Colonic mucosa (tissue), 4 donors: ENCODE results near the gene MIPOL1. TPM values are rescaled to one million over a fixed set of nuclear protein-coding genes. Genes with fewer than 3 reads are reported as not detected.
"Not testable (repeated sequence)": the region's sequence is repeated elsewhere in the genome, so short reads cannot be mapped to it uniquely, and the experiment has no call there.

Source experiments
- DNase-seq: peaks from one replicate; pipeline ENCODE4 v3.0.0-alpha.2; 2020
- H3K27ac ChIP-seq: fragments of 200-600 bp; one replicate; pipeline ENCODE4 v1.8.0; 2021
- H3K27me3 ChIP-seq: fragments of 200-600 bp; one replicate; pipeline ENCODE4 v1.8.0; 2021
- H3K36me3 ChIP-seq: fragments of 200-600 bp; one replicate; pipeline ENCODE4 v1.8.0; 2021
- H3K4me1 ChIP-seq: fragments of 200-600 bp; one replicate; pipeline ENCODE4 v1.8.0; 2021; ENCODE audit warnings: mild to moderate bottlenecking
- H3K4me3 ChIP-seq: fragments of 200-600 bp; one replicate; pipeline ENCODE4 v1.8.0; 2021
- H3K9ac ChIP-seq, 2 donors: one replicate each; pipeline ENCODE4 v1.7.0; 2013; ENCODE audit warnings: control low read depth in 2 of 2, low read depth in 2 of 2, low read length in 2 of 2
- H3K9me3 ChIP-seq: fragments of 200-600 bp; one replicate; pipeline ENCODE4 v1.8.0; 2021
- intact Hi-C: fragments of 100-400 bp; cut with DNase I; formaldehyde crosslinking; loops from one replicate; pipeline ENCODE4 v1.14.1; 2022
- total RNA-seq, 2 donors: library from RNA; stranded (reverse); fragmentation: NEBNext Ultra II Directional in 1 of 2; extraction: Animal tissue kit (Norgen Biotek cat#: 25700) in 1 of 2; gene quantifications; one replicate each; pipeline ENCODE4 v1.2.1, GENCODE V29; 2021
- TF ChIP-seq, protein P1 (sequence below): fragments of 200-600 bp; IDR thresholded peaks from one replicate; pipeline ENCODE4 v1.8.0; 2022; ENCODE audit warnings: antibody characterized with exemption, mild to moderate bottlenecking
- donor health status: healthy.
- donor health status: DM: no; HTN: no; CAD: no.
- donor health status: DM: no; HTN: no; CAD: no.

The MIPOL1 gene
- total RNA-seq, 2 donors from 2014 or later, result 4.9 to 7.7 TPM

- TF ChIP-seq, protein P1, sequence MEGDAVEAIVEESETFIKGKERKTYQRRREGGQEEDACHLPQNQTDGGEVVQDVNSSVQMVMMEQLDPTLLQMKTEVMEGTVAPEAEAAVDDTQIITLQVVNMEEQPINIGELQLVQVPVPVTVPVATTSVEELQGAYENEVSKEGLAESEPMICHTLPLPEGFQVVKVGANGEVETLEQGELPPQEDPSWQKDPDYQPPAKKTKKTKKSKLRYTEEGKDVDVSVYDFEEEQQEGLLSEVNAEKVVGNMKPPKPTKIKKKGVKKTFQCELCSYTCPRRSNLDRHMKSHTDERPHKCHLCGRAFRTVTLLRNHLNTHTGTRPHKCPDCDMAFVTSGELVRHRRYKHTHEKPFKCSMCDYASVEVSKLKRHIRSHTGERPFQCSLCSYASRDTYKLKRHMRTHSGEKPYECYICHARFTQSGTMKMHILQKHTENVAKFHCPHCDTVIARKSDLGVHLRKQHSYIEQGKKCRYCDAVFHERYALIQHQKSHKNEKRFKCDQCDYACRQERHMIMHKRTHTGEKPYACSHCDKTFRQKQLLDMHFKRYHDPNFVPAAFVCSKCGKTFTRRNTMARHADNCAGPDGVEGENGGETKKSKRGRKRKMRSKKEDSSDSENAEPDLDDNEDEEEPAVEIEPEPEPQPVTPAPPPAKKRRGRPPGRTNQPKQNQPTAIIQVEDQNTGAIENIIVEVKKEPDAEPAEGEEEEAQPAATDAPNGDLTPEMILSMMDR, result no peak
- Histone ChIP-seq H3K9me3 (no peaks in the 10 kb centered on the region), H3K27ac (no peak overlapping the region), H3K4me3 (no peak overlapping the region), H3K36me3 (no peaks in the 10 kb centered on the region), H3K27me3 (no peaks in the 10 kb centered on the region), H3K4me1 (no peaks in the 10 kb centered on the region), H3K9ac (no peak overlapping the region)
- no peak for DNase-seq
- intact Hi-C loops, result no loop called here
Measured at GRCh38 chr14:37201724-37202123, 4.0 kb downstream of the MIPOL1 start.

DNA sequence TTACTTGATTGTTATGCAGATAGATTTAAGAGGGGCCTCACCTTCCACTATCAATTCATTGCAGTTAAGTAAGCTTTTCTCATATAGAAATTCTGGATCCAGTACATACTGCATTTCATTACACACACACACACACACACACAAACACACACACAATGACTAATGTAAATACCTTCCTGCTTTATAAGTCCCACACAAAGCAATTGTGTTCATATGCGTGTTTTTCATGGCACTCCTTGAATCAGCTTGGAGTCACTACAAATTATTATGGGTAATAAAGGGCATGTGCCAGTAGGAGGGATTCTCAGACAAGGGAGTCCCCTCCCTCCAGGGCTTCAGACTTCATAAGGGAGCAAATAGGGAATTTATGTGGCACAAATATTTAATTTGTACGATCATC lies 4.5 kb downstream of the MIPOL1 start:
- H3K9me3 ChIP-seq, result no peaks in the 10 kb centered on the region
- intact Hi-C loops, result no loop called here
- H3K27ac ChIP-seq, result no peak overlapping the region
- H3K4me3 ChIP-seq, result no peak overlapping the region
- no peaks in the 10 kb centered on the region for H3K27me3 ChIP-seq
- TF ChIP-seq, protein P1, result no peak
- H3K36me3 ChIP-seq, result no peaks in the 10 kb centered on the region
- no peaks in the 10 kb centered on the region for H3K4me1 ChIP-seq
- no peak overlapping the region for H3K9ac ChIP-seq
- no peak for DNase-seq

DNA sequence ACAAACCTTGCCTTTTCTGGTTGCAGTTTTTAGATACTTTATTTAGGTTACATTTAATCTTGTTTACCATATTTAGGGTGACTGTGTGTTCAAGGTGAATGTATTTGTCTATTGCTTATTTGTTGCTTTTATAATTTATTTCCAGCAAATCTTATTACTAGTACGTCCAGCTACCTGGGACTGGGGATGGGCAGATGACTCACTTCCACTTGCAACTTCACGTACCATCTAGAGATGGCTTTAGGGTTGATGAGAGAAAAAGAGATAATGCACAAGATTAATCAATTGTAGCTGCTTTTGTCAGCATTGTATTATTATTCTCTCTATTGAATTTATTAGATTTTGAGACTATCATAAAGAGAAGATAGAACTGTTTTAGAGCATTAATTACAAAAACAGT lies 5.1 kb downstream of the MIPOL1 start:
- no peak overlapping the region for H3K9ac ChIP-seq
- TF ChIP-seq, protein P1, result no peak

DNA sequence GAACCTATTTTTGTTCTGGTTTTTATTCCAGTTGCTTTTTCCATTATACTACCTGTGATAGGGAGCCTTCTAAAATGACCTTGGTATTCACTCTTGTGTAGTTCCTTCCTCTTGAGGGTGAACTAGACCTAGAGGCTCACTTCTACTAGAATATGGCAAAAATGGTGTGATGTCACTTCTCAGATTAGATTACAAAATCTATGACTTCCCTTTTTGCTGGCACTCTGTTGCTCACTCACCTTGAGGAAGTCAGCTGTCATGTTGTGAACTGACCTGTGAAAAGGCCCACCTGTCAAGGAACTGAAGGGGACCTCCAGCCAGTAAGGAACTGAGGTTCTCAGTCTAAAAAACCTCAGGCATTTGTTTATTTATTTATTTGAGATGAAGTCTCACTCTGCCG lies 5.7 kb downstream of the MIPOL1 start:
- Histone ChIP-seq H3K9ac (no peak overlapping the region), H3K4me1 (no peaks in the 10 kb centered on the region), H3K9me3 (no peaks in the 10 kb centered on the region), H3K27ac (no peak overlapping the region), H3K36me3 (no peaks in the 10 kb centered on the region), H3K27me3 (no peaks in the 10 kb centered on the region), H3K4me3 (no peak overlapping the region)
- DNase-seq, result no peak
- intact Hi-C loops, result no loop called here
- TF ChIP-seq, protein P1, result no peak

More for the DNA sequence above, 5.1 kb downstream of the MIPOL1 start:
- intact Hi-C loops, result no loop called here
- no peaks in the 10 kb centered on the region for H3K36me3 ChIP-seq
- no peaks in the 10 kb centered on the region for H3K9me3 ChIP-seq
- H3K4me1 ChIP-seq, result no peaks in the 10 kb centered on the region
- no peak overlapping the region for H3K27ac ChIP-seq
- no peak for DNase-seq
- no peaks in the 10 kb centered on the region for H3K27me3 ChIP-seq
- H3K4me3 ChIP-seq, result no peak overlapping the region

- H3K4me3 ChIP-seq, H3K9me3 ChIP-seq, H3K4me1 ChIP-seq, H3K27ac ChIP-seq, H3K27me3 ChIP-seq, DNase-seq, H3K9ac ChIP-seq, intact Hi-C loops, H3K36me3 ChIP-seq: not testable (repeated sequence)
Measured at GRCh38 chr14:37205623-37206605, 8.2 kb downstream of the MIPOL1 start.

DNA sequence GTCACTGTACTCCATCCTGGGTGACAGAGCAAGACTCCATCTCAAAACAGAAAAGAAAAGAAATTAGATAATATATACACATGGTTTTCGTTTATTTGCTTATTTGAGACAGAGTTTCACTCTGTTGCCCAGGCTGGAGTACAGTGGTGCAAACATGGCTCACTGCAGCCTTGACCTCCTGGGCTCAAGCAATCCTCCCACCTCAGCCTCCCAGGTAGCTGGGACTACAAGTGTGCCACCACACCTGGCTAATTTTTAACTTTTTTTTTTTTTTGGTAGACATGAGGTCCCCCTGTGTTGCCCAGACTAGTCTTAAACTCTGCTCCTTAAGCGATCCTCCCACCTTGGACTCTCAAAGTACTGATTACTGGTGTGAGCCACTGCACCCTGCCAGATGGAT lies 11.9 kb downstream of the MIPOL1 start:
- H3K9ac ChIP-seq, intact Hi-C loops, H3K27ac ChIP-seq, H3K4me3 ChIP-seq, DNase-seq, H3K27me3 ChIP-seq, H3K4me1 ChIP-seq, H3K9me3 ChIP-seq, H3K36me3 ChIP-seq: not testable (repeated sequence)
